Activated T-cell treated with anti-CD3 and anti-CD28 coated beads, Interleukin-2, amount 50 U/mL, for 4 hours (primary cell): Measurements from ENCODE around the gene CTNNA2. TPM values are rescaled to one million over a fixed set of nuclear protein-coding genes. Genes with fewer than 3 reads are reported as not detected.

ENCODE experiments used
- ATAC-seq, 2 donors: fragments of 200-7000 bp; cut with Tn5 transposase; one replicate each; pipeline ENCODE4 v1.10.0; 2021
- DNase-seq: peaks from one replicate; pipeline ENCODE4 v3.0.0-alpha.2; 2020
- H3K27me3 Mint-ChIP-seq: one replicate; pipeline ENCODE4 v1.8.0; 2021; ENCODE audit warnings: low read depth, mixed read lengths
- H3K36me3 Mint-ChIP-seq: one replicate; pipeline ENCODE4 v1.8.0; 2022; ENCODE audit warnings: mixed read lengths; ENCODE audit not compliant: insufficient read depth
- H3K4me1 Mint-ChIP-seq: one replicate; pipeline ENCODE4 v1.8.0; 2021; ENCODE audit warnings: low read depth, mixed read lengths
- H3K4me3 Mint-ChIP-seq: one replicate; pipeline ENCODE4 v1.8.0; 2021; ENCODE audit warnings: mild to moderate bottlenecking, moderate library complexity, mixed read lengths
- H3K9me3 Mint-ChIP-seq: one replicate; pipeline ENCODE4 v1.8.0; 2021; ENCODE audit warnings: mixed read lengths
- total RNA-seq, 3 donors: library from RNA; stranded (reverse); gene quantifications; one replicate each; pipeline ENCODE4 v1.2.1, GENCODE V29; 2021

The CTNNA2 gene
- total RNA-seq, 3 donors from 2014 or later, result 0.08 TPM; not detected in 2

- Mint-ChIP-seq H3K9me3 (peaks cover 8% of the 10 kb centered on the region), H3K4me1 (no peaks in the 10 kb centered on the region), H3K4me3 (no peak overlapping the region), H3K27me3 (no peaks in the 10 kb centered on the region), H3K36me3 (no peaks in the 10 kb centered on the region)
- DNase-seq (no peak), ATAC-seq (no peak)
These were observed 246.0 kb downstream of the CTNNA2 start for GRCh38 chr2:79758749-79759282.

- no peaks in the 10 kb centered on the region for H3K27me3 Mint-ChIP-seq
- no peak overlapping the region for H3K4me3 Mint-ChIP-seq
- ATAC-seq, result no peak
- H3K9me3 Mint-ChIP-seq, result peaks cover 6% of the 10 kb centered on the region
- DNase-seq, result no peak
- H3K36me3 Mint-ChIP-seq, result no peaks in the 10 kb centered on the region
- no peaks in the 10 kb centered on the region for H3K4me1 Mint-ChIP-seq
These were observed 258.1 kb downstream of the CTNNA2 start for GRCh38 chr2:79770926-79771325.

GRCh38 chr2:79771493-79771892 is 258.6 kb downstream of the CTNNA2 start:
- Mint-ChIP-seq H3K4me1 (no peaks in the 10 kb centered on the region), H3K36me3 (no peaks in the 10 kb centered on the region), H3K9me3 (peaks cover 6% of the 10 kb centered on the region), H3K27me3 (no peaks in the 10 kb centered on the region), H3K4me3 (no peak overlapping the region)
- ATAC-seq, result no peak
- DNase-seq, result no peak

GRCh38 chr2:79774016-79774415 is 261.2 kb downstream of the CTNNA2 start:
- ATAC-seq (no peak), DNase-seq (no peak)
- H3K27me3 Mint-ChIP-seq, result no peaks in the 10 kb centered on the region
- no peak overlapping the region for H3K4me3 Mint-ChIP-seq
- H3K36me3 Mint-ChIP-seq, result no peaks in the 10 kb centered on the region
- peaks cover 6% of the 10 kb centered on the region for H3K9me3 Mint-ChIP-seq
- H3K4me1 Mint-ChIP-seq, result no peaks in the 10 kb centered on the region

- no peaks in the 10 kb centered on the region for H3K36me3 Mint-ChIP-seq
- no peaks in the 10 kb centered on the region for H3K27me3 Mint-ChIP-seq
- H3K4me1 Mint-ChIP-seq, result no peaks in the 10 kb centered on the region
- H3K4me3 Mint-ChIP-seq, result no peak overlapping the region
- no peak for ATAC-seq
- DNase-seq, result no peak
- peaks cover 6% of the 10 kb centered on the region for H3K9me3 Mint-ChIP-seq
These were observed 263.6 kb downstream of the CTNNA2 start for GRCh38 chr2:79776461-79776860.

- H3K9me3 Mint-ChIP-seq, result peaks cover 6% of the 10 kb centered on the region
- ATAC-seq, result no peak
- no peak for DNase-seq
- H3K4me3 Mint-ChIP-seq, result no peak overlapping the region
- no peaks in the 10 kb centered on the region for H3K36me3 Mint-ChIP-seq
- H3K27me3 Mint-ChIP-seq, result no peaks in the 10 kb centered on the region
- H3K4me1 Mint-ChIP-seq, result no peaks in the 10 kb centered on the region
These were observed 267.9 kb downstream of the CTNNA2 start for GRCh38 chr2:79780781-79781180.

GRCh38 chr2:79782576-79783452 is 270.0 kb downstream of the CTNNA2 start:
- H3K36me3 Mint-ChIP-seq, result no peaks in the 10 kb centered on the region
- H3K4me1 Mint-ChIP-seq, result no peaks in the 10 kb centered on the region
- DNase-seq (no peak), ATAC-seq (no peak)
- H3K27me3 Mint-ChIP-seq, result no peaks in the 10 kb centered on the region
- H3K4me3 Mint-ChIP-seq, result no peak overlapping the region
- H3K9me3 Mint-ChIP-seq, result peaks cover 10% of the 10 kb centered on the region

GRCh38 chr2:79788952-79789651 is 276.3 kb downstream of the CTNNA2 start:
- Mint-ChIP-seq H3K27me3 (no peaks in the 10 kb centered on the region), H3K9me3 (peaks cover 4% of the 10 kb centered on the region), H3K36me3 (no peaks in the 10 kb centered on the region), H3K4me1 (no peaks in the 10 kb centered on the region), H3K4me3 (no peak overlapping the region)
- DNase-seq (no peak), ATAC-seq (no peak)

GRCh38 chr2:79789811-79790210 is 277.0 kb downstream of the CTNNA2 start:
- Mint-ChIP-seq H3K4me1 (no peaks in the 10 kb centered on the region), H3K36me3 (no peaks in the 10 kb centered on the region), H3K4me3 (no peak overlapping the region), H3K9me3 (peaks cover 4% of the 10 kb centered on the region), H3K27me3 (no peaks in the 10 kb centered on the region)
- ATAC-seq (no peak), DNase-seq (no peak)

- no peaks in the 10 kb centered on the region for H3K27me3 Mint-ChIP-seq
- DNase-seq (no peak), ATAC-seq (no peak)
- H3K36me3 Mint-ChIP-seq, result no peaks in the 10 kb centered on the region
- no peaks in the 10 kb centered on the region for H3K4me1 Mint-ChIP-seq
- no peak overlapping the region for H3K4me3 Mint-ChIP-seq
- H3K9me3 Mint-ChIP-seq, result peaks cover 8% of the 10 kb centered on the region
These were observed 279.2 kb downstream of the CTNNA2 start for GRCh38 chr2:79792090-79792489.

GRCh38 chr2:79793006-79793405 is 280.2 kb downstream of the CTNNA2 start:
- H3K9me3 Mint-ChIP-seq, result peaks cover 9% of the 10 kb centered on the region
- H3K27me3 Mint-ChIP-seq, result no peaks in the 10 kb centered on the region
- no peak for ATAC-seq
- H3K4me1 Mint-ChIP-seq, result no peaks in the 10 kb centered on the region
- no peaks in the 10 kb centered on the region for H3K36me3 Mint-ChIP-seq
- DNase-seq, result no peak
- no peak overlapping the region for H3K4me3 Mint-ChIP-seq

GRCh38 chr2:79796641-79797040 is 283.8 kb downstream of the CTNNA2 start:
- no peak for ATAC-seq
- H3K9me3 Mint-ChIP-seq, result peaks cover 15% of the 10 kb centered on the region

GRCh38 chr2:79798776-79799175 is 285.9 kb downstream of the CTNNA2 start:
- H3K27me3 Mint-ChIP-seq, result no peaks in the 10 kb centered on the region
- H3K36me3 Mint-ChIP-seq, result no peaks in the 10 kb centered on the region
- H3K9me3 Mint-ChIP-seq, result peaks cover 15% of the 10 kb centered on the region
- ATAC-seq, result no peak
- DNase-seq, result no peak
- H3K4me1 Mint-ChIP-seq, result no peaks in the 10 kb centered on the region
- H3K4me3 Mint-ChIP-seq, result no peak overlapping the region

More at GRCh38 chr2:79796641-79797040, 283.8 kb downstream of the CTNNA2 start:
- Mint-ChIP-seq H3K4me3 (no peak overlapping the region), H3K27me3 (no peaks in the 10 kb centered on the region), H3K36me3 (no peaks in the 10 kb centered on the region), H3K4me1 (no peaks in the 10 kb centered on the region)
- no peak for DNase-seq

- ATAC-seq, result no peak
- Mint-ChIP-seq H3K4me1 (no peaks in the 10 kb centered on the region), H3K36me3 (no peaks in the 10 kb centered on the region), H3K27me3 (no peaks in the 10 kb centered on the region), H3K9me3 (peaks cover 15% of the 10 kb centered on the region), H3K4me3 (no peak overlapping the region)
- DNase-seq, result no peak
These were observed 286.9 kb downstream of the CTNNA2 start for GRCh38 chr2:79799729-79800128.

GRCh38 chr2:79801082-79801481 is 288.2 kb downstream of the CTNNA2 start:
- ATAC-seq, result no peak
- H3K27me3 Mint-ChIP-seq, result no peaks in the 10 kb centered on the region
- no peak for DNase-seq
- no peak overlapping the region for H3K4me3 Mint-ChIP-seq
- H3K36me3 Mint-ChIP-seq, result no peaks in the 10 kb centered on the region
- H3K4me1 Mint-ChIP-seq, result no peaks in the 10 kb centered on the region
- peaks cover 15% of the 10 kb centered on the region for H3K9me3 Mint-ChIP-seq
